Measurements from ENCODE around the gene SYNGR1.

GRCh38 chr22:39408807-39409206 lies 59.0 kb downstream of the SYNGR1 start:
- TF ChIP-seq CTCF (conservative IDR thresholded peaks at IDR 0.05; ENCODE audit: low read depth in 2 of 2) (no peak), REST (IDR thresholded peaks at IDR 0.05; ENCODE audit: unreplicated experiment) (no peak), POLR2AphosphoS5 (IDR thresholded peaks at IDR 0.05; ENCODE audit: low read depth) (no peak), ETS1 (IDR thresholded peaks at IDR 0.05) (no peak), STAT1 (IDR thresholded peaks at IDR 0.05; ENCODE audit: unreplicated experiment) (no peak), EZH2 (IDR thresholded peaks at IDR 0.05; ENCODE audit: low read depth, unreplicated experiment) (no peak), CREB1 (CRISPR knock-in tag; IDR thresholded peaks at IDR 0.05; ENCODE audit: low read depth) (no peak), EZH2phosphoT487 (IDR thresholded peaks at IDR 0.05; ENCODE audit: unreplicated experiment) (no peak), ZNF114 (CRISPR knock-in tag; IDR thresholded peaks at IDR 0.05) (no peak), JUNB (IDR thresholded peaks at IDR 0.05; ENCODE audit: unreplicated experiment) (no peak), ZNF331 (CRISPR knock-in tag; IDR thresholded peaks at IDR 0.05; ENCODE audit: low read depth) (no peak)
